HL-60 (cell line): Measurements from ENCODE around the gene QARS1.

Experiments
- DNase-seq, 2 experiments: peaks; one replicate each; pipeline ENCODE4 v3.0.0-alpha.2; 2010 to 2020; ENCODE audit warnings: low read depth in 1 of 2, low spot score in 1 of 2
- H3K27ac ChIP-seq: fragments of 250-450 bp; sonication (Bioruptor Pico); replicated peaks from 2 replicates; pipeline ENCODE4 v1.5.1; 2020; ENCODE audit warnings: mild to moderate bottlenecking, moderate library complexity
- H3K27me3 ChIP-seq: fragments of 250-450 bp; sonication (Bioruptor Pico); 2 replicates; pipeline ENCODE4 v1.5.1; 2021; ENCODE audit warnings: mild to moderate bottlenecking, moderate library complexity; ENCODE audit not compliant: insufficient read depth, poor library complexity, severe bottlenecking
- H3K4me3 ChIP-seq: replicated peaks from 2 replicates; pipeline ENCODE4 v1.5.1; 2011; ENCODE audit warnings: mild to moderate bottlenecking, control low read depth, low read length; ENCODE audit not compliant: insufficient read depth
- GABPA ChIP-seq: IDR thresholded peaks from 2 replicates; pipeline ENCODE4 v1.6.1; 2012; ENCODE audit warnings: low read depth
- POLR2AphosphoS5 ChIP-seq: IDR thresholded peaks from 2 replicates; pipeline ENCODE4 v1.6.1; 2012; ENCODE audit warnings: low read depth
- REST ChIP-seq: IDR thresholded peaks from 2 replicates; pipeline ENCODE4 v1.6.1; 2012; ENCODE audit warnings: low read depth; ENCODE audit not compliant: insufficient replicate concordance
- SPI1 ChIP-seq: IDR thresholded peaks from 2 replicates; pipeline ENCODE4 v1.6.1; 2012; ENCODE audit warnings: low read depth, mild to moderate bottlenecking, borderline replicate concordance
- TF ChIP-seq, protein P1 (sequence below): IDR thresholded peaks from one replicate; pipeline ENCODE4 v1.5.1; 2011; ENCODE audit warnings: low read length, control low read depth, inconsistent platforms; ENCODE audit not compliant: insufficient read depth

Gene QARS1

DNA sequence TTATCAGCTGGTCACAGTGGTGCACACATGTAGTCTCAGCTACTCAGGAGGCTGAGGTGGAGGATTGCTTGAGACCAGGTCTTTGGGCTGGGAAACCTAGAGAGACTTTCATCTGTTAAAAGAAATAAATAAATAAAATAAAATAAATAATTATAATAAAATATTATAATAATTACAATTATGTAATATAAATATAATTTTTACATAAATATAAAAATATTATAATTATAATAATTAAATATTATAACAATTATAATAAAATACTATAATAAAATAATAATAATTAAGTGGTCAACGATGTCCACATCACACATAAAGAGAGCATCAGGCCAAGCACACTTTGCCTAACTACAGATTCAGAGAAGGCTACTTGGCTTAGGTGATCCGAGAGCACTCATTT, 25.3 kb downstream of the QARS1 start:
- DNase-seq, result no peak
- TF ChIP-seq POLR2AphosphoS5 (no peak), SPI1 (no peak), GABPA (no peak), REST (no peak)
- TF ChIP-seq, protein P1, sequence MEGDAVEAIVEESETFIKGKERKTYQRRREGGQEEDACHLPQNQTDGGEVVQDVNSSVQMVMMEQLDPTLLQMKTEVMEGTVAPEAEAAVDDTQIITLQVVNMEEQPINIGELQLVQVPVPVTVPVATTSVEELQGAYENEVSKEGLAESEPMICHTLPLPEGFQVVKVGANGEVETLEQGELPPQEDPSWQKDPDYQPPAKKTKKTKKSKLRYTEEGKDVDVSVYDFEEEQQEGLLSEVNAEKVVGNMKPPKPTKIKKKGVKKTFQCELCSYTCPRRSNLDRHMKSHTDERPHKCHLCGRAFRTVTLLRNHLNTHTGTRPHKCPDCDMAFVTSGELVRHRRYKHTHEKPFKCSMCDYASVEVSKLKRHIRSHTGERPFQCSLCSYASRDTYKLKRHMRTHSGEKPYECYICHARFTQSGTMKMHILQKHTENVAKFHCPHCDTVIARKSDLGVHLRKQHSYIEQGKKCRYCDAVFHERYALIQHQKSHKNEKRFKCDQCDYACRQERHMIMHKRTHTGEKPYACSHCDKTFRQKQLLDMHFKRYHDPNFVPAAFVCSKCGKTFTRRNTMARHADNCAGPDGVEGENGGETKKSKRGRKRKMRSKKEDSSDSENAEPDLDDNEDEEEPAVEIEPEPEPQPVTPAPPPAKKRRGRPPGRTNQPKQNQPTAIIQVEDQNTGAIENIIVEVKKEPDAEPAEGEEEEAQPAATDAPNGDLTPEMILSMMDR, result no peak
- Histone ChIP-seq H3K27me3 (no peaks in the 10 kb centered on the region), H3K27ac (no peak overlapping the region), H3K4me3 (no peak overlapping the region)

DNA sequence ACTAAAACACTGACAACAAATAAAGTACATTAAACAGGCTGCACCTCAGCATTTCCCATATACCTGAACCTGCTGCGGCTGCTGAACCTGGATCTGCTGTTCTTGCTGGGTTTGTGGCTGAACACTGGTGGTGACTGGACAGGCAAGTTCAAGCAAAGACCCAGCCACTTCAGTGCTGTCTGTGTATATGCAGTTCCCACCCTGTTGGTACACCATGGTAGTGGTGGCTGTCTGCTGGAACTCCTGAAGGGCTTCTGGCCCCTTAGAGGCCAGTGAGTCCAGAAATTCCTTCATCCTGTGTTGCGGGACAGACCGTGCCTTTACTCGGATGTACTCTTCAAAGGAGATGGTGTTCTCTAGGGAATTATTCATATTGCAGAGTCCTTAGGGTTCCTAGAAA, 27.9 kb downstream of the QARS1 start:
- H3K27ac ChIP-seq, result no peak overlapping the region
- H3K27me3 ChIP-seq, result no peaks in the 10 kb centered on the region
- TF ChIP-seq, protein P1, result no peak
- TF ChIP-seq SPI1, result no peak
- no peak for TF ChIP-seq REST
- no peak for TF ChIP-seq POLR2AphosphoS5
- TF ChIP-seq GABPA, result no peak
- H3K4me3 ChIP-seq, result no peak overlapping the region
- DNase-seq, result no peak

DNA sequence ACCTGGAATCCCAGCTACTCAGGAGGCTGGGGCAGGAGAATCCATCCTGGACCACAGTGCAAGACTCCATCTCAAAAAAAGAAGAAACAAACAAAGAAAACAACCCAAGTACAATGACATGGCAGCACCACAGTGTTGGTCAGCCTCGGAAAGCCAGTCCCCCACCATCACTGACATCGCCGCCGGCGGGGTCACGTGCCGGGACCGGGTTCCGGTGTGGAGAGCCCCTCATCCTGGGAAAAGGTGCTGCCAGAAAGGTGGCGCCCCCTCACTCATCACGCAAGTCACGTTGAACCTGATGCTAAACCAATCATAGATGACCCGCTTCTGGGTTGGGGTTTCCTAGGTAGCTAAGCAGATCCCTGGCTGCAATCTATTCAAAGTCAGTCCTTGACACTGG, 28.4 kb downstream of the QARS1 start:
- DNase-seq, result no peak
- H3K27ac ChIP-seq, result no peak overlapping the region
- no peaks in the 10 kb centered on the region for H3K27me3 ChIP-seq
- no peak overlapping the region for H3K4me3 ChIP-seq
- TF ChIP-seq POLR2AphosphoS5 (no peak), REST (no peak), GABPA (no peak), SPI1 (no peak)
- TF ChIP-seq, protein P1, result no peak
